ENCODE data around the gene CCDC27.

The CCDC27 gene

DNA sequence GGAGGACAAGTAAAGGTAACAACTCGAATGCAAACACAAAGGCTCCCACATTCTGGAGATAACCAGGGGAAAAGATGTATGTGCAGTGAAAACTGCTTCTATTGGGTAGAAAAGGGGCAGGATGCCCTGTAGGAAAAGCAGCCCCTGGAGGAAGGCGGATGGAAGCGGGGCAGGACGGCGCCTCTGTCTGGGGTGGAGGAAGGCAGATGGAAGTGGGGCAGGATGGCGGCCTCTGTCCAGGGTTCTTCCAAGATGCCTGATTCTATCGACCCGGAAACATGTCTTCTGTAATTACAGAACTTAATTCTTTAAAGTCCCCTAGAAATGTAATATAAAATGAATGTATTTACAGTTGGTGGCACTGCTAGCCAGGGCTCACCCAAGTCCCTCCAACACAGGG is 68.1 kb downstream of the CCDC27 start:
- no peak for DNase-seq
- TF ChIP-seq POLR2A (IDR thresholded peaks at IDR 0.05; ENCODE audit: low read length) (no peak), GATA1 (IDR thresholded peaks at IDR 0.05; ENCODE audit: low read depth, low read length) (no peak)

DNA sequence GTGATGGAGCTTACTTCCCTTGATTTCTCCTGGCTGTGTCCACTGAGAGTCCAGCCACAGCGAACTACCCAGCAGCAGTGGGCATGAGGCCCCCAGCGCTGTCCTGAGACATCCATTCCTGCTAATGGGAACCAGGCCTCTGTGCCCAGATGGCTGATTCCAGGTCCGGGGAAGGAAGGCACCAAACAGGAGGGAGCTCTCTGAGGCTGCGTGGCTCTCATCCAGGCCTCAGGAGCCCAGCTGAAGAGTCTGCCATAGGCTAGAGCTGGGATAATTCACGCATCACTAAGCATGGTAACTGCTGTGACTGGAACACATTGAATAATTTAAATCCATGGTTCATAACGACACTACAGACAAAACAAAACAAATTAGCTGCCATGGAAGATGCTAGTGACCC is 68.8 kb downstream of the CCDC27 start:
- DNase-seq = no peak

More for the DNA sequence above, 68.8 kb downstream of the CCDC27 start:
- no peak for TF ChIP-seq POLR2A (IDR thresholded peaks at IDR 0.05; ENCODE audit: low read length)
